Stimulated activated CD8-positive, alpha-beta memory T cell treated with anti-CD3 and anti-CD28 coated beads, Interleukin-12 subunit alpha, Interleukin-12 subunit beta, amount 100 ng/mL, for 24 hours (primary cell): ENCODE data around the gene TNFAIP6.
"Not testable (repeated sequence)": the region's sequence is repeated elsewhere in the genome, so short reads cannot be mapped to it uniquely, and the experiment has no call there.

Experiments
- DNase-seq: peaks from one replicate; pipeline ENCODE4 v3.0.0-alpha.2; 2020; ENCODE audit errors: extremely low read depth

The TNFAIP6 gene

GRCh38 chr2:151417650-151418049 lies 60.3 kb downstream of the TNFAIP6 start:
- DNase-seq = no peak

GRCh38 chr2:151421681-151422080 lies 64.3 kb downstream of the TNFAIP6 start:
- not testable (repeated sequence) for DNase-seq

DNA sequence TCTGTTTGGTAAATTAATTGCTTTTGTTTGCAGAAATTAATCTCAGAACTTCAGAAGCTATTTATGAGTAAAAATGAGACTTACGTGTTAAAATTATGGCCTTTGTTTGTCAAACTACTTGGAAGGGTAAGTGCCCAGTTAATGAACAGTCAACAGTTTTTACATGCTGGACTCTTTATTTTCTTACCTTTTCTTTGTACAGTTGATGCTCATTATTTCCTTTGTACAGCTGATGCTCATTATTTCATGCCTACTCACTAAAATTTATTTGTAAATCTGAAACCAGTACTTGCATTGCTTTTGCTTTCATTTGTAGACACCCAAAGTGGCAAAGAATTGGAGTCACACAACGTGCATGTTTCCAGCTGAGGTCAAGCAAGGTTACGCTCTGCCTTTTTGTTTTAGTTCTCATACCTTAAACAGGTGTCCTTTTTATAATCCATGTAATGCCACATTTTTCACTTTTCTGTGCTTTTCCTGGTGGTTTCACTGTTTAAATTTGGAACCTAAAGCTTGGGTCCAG lies 65.6 kb downstream of the TNFAIP6 start:
- no peak for DNase-seq

DNA sequence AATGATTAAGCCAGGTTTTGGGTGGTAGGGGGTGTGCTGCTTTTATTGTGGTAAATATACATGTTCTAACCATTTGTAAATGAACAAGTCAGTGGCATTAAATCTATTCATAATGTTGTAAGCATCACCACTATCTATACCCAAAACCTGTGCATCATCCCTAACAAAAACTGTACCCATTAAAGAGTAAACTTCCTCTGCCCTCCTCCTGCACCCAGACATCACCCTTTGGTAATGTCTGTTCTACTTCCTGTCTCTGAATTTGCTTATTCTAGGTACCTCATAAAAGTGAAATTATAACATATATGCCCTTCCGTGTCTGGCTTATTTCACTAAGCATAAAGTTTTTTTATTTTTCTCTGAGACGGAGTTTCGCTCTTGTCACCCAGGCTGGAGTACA lies 66.4 kb downstream of the TNFAIP6 start:
- no peak for DNase-seq
